Measurements from ENCODE around the gene CCDC88C.

Gene CCDC88C

DNA sequence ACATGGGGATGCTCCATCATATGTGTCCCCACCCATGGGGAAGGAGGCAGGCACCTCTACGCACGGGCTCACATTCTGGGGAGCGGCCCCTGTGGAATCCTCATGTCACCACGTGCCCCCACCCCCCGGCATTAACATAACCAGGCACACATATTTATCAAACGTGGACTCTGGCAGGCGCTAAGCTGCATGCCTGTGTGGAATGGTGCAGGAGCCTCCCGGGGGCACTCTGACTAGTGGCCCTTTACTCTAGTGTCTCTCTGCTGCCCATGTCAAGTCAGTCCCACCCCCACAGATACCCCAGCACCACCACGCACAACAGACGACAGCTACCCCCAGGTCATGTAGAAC, 66.1 kb downstream of the CCDC88C start:
- TF ChIP-seq GATA1 (IDR thresholded peaks at IDR 0.05; ENCODE audit: low read depth, low read length) (no peak), POLR2A (IDR thresholded peaks at IDR 0.05; ENCODE audit: low read length) (no peak)
- no peak for DNase-seq

DNA sequence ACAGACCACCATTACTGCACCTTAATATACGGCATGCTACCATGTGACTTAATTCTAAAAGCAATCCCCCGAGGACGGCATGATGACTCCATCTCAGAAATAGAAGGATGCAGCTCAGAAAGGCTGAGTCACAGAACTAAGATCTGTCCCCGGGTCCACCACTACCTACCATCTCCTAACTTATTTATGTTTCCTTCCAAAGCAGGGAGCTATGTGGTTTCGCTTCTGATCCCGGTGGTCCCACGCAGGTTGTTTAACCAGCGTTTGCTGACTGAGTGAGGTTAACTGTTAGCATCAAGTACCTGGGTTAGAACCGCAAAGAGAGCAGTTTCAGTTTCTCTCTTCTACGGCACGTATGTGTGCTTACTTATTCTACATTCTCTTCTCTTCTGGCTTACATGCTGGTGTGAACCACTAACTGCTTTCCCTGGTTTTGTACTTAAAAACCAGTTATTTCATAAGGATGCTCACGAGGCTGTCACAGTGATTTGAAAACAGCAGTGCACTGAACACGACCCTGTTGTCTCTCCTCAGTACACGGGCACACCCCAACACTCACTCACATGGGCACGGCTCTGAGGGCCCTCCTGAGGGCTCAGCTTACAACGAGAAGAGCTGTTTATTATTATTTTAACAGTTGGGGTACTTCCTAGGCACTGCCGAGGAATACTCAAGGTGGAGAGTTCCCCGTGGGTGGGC, 66.7 kb downstream of the CCDC88C start:
- TF ChIP-seq GATA1 (IDR thresholded peaks at IDR 0.05; ENCODE audit: low read depth, low read length) (no peak), POLR2A (IDR thresholded peaks at IDR 0.05; ENCODE audit: low read length) (no peak)

DNA sequence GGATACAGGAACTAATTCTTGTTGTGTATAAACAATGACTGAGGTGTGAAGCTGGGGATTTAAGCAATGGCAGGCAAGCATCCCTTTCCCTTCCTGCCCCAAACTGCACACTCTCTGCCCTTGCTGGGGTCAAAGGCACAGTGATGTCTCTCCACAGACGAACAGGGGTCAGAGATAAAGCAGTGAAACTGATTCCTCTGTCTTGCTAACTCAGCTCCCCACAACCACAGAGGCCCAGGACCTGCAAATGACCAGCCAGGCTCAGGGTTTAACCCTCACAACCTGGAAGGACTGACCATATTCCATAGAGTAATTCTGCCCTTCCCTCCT, 67.2 kb downstream of the CCDC88C start:
- TF ChIP-seq GATA1 (IDR thresholded peaks at IDR 0.05; ENCODE audit: low read depth, low read length) = no peak
- TF ChIP-seq POLR2A (IDR thresholded peaks at IDR 0.05; ENCODE audit: low read length) = no peak
- no peak for DNase-seq

More for the DNA sequence above, 66.7 kb downstream of the CCDC88C start:
- DNase-seq = no peak

DNA sequence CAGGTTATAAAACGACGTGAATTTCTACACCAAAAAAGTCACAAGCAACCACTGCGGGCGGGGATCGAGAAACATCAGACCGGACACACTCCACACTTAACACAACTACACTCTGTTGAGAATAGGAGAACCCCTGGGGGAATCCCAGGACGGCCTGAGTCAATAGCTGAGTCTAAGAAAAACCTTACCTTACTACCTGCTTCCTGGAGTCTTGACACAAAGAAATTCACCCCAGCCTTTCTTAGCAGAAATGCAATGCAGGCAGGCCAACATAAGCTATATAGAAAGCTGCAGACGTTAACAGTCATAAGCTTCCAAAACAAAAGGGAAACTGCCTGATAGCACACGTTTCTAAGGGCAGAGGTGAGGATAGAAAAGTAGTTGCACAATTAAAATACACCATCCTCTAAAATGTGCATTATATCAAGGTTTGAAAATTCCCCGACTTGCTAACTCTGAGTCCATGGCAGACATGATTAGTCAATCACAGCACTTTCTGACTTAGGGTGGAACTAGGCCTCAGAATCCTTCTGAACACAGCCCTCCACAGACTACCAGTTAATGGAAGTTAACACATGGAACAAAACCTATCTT, 68.0 kb downstream of the CCDC88C start:
- no peak for TF ChIP-seq POLR2A (IDR thresholded peaks at IDR 0.05; ENCODE audit: low read length)
- no peak for TF ChIP-seq GATA1 (IDR thresholded peaks at IDR 0.05; ENCODE audit: low read depth, low read length)
- no peak for DNase-seq

DNA sequence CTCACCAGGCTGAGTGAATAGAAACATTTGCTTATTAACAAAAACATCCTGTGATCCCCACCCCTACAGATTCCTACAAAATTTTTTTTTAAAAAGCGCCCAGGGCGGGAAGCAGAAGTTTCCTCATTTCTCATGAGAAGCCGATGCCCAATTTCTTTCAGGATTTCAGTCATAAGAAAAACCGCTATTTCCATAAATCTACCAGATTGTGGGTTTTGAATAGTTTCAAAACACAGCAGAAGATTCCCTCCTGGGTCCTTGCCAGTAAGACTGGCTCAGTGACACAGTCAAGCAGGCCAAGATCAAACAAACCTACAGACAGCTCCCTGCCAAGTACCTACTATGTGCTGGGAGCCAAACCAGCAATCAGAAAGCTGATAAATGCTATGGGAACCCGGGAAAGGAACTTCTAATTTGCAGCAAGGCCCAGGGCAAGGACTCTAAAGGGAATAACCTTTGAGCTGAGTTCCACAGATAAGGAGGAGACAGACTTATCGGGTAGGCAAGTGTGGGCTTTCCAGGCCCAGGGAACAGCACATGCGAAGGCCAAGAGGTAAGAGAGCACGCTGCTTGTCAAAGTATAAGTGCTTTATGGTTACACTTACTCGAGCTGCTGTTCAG, 68.7 kb downstream of the CCDC88C start:
- DNase-seq = peak; percentile 46 to 67
- TF ChIP-seq POLR2A (IDR thresholded peaks at IDR 0.05; ENCODE audit: low read length) (no peak), GATA1 (IDR thresholded peaks at IDR 0.05; ENCODE audit: low read depth, low read length) (no peak)

DNA sequence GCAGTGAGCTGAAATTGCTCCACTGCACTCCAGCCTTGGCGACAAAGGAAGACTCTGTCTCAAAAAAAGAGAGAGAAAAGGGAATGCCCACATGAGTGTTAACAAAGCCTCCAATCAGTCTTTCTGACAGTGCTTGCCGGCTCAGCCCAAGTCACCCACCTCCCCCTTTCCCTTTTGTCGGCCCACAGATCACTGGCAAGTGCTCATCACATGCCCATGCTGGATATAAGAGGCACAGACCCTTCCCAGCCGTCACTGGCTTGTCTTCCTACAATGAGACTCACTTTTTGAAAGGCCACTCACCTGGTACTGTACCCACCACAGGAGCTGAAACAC, 70.8 kb downstream of the CCDC88C start:
- no peak for DNase-seq
- TF ChIP-seq POLR2A (IDR thresholded peaks at IDR 0.05; ENCODE audit: low read length) = no peak
- TF ChIP-seq GATA1 (IDR thresholded peaks at IDR 0.05; ENCODE audit: low read depth, low read length) = no peak

DNA sequence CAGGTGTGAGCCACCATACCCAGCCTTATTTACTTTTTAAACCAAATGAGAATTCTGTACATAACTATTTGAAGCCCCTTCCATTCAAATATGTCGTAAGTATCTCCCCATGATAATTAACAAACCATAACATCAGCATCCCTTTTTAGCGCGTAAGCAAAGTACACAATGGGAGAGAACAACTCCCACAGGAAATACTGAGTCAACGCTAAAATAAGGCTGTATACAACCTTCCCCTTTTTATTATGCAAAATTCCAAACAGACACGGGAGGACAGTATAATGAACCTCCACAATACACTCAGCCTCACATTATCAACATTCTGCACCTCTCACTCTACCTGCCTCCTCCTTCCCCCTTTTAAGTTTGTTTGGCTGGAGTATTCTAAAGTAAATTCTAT, 73.5 kb downstream of the CCDC88C start:
- no peak for TF ChIP-seq POLR2A (IDR thresholded peaks at IDR 0.05; ENCODE audit: low read length)
- TF ChIP-seq GATA1 (IDR thresholded peaks at IDR 0.05; ENCODE audit: low read depth, low read length) = no peak
- DNase-seq = no peak

DNA sequence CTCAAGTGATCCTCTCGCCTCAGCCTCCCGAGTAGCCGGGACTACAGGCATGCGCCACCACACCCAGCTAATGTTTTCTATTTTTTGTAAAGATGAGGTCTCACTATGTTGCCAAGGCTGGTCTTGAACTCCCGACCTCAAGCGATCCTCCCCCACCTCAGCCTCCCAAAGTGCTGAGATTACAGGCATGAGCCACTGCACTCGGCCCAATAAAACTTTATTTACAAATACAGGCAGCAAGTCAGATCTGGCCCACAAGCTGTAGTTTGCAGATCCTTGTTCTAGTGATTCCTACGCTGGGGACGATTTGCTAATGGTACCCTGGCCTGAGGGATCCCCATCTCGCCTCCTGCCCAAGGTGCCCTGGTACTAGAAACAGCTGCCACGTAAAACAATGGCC, 74.6 kb downstream of the CCDC88C start:
- no peak for DNase-seq
- TF ChIP-seq POLR2A (IDR thresholded peaks at IDR 0.05; ENCODE audit: low read length) (no peak), GATA1 (IDR thresholded peaks at IDR 0.05; ENCODE audit: low read depth, low read length) (no peak)

DNA sequence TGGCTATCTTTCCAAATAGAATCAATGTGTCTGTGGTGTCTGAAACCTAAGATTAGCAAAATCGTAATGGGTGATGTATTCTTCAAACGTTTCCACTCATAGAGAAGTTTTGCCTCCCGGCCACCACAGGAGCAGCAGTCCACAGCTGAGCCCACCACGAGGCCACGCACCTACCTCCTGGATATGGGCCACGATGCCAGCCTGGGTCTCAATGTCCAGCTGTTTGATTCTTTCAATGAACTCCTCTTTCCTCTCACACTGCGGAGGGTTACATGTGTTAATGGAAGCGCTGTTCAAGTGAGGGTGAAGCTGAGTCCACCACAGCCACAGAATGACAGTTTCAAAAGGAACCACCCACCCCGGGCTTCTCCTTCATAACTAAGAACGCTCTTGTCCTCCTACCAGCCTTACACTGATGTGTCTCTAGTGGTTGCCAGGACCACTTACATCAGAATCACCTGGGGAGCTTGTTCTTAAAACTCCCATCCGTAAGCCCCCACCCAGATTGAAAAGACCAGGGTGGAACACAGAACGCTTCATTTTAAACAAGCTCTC, 75.3 kb downstream of the CCDC88C start:
- no peak for DNase-seq
- TF ChIP-seq GATA1 (IDR thresholded peaks at IDR 0.05; ENCODE audit: low read depth, low read length) (no peak), POLR2A (IDR thresholded peaks at IDR 0.05; ENCODE audit: low read length) (no peak)

DNA sequence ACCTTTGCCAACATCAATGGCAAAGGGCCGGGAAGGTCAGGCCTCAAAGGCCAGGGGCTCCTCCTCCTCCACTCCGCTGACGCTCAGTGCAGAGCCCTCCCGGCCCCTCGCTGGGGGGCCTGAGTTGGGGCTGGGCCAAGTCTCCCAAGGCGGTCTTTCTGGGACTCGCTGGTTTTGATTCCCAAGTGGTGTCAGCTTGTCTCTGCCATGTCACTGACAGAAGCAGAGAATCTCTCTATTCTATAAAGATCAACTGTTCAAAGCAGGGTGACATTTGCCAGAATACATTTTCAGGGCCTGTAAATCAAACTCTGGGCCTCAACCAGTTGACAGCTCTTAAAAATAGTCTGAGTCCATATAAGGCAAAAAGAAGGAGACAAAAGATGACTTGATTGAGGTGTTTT, 75.9 kb downstream of the CCDC88C start:
- no peak for DNase-seq
- TF ChIP-seq POLR2A (IDR thresholded peaks at IDR 0.05; ENCODE audit: low read length) (no peak), GATA1 (IDR thresholded peaks at IDR 0.05; ENCODE audit: low read depth, low read length) (no peak)

DNA sequence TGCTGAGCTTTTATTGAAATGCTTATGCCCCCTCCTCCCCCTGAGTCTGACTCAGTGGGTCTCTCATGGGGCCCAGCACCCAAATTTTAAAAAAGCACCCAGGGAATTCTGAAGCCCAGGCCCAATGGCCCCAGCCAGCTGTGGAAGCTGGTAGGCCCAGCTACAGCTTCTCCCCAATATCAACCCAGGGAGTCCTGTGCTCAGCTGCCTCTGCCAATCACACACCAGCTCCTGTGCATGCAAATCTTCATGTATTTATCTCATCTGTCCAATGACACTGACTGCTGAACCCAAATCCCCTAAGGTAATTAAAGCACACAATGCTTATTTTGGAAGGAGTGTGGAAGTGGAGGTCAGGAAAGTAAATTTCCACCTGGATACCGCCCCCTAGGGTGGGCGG, 76.3 kb downstream of the CCDC88C start:
- DNase-seq = no peak
- no peak for TF ChIP-seq POLR2A (IDR thresholded peaks at IDR 0.05; ENCODE audit: low read length)
- TF ChIP-seq GATA1 (IDR thresholded peaks at IDR 0.05; ENCODE audit: low read depth, low read length) = no peak

DNA sequence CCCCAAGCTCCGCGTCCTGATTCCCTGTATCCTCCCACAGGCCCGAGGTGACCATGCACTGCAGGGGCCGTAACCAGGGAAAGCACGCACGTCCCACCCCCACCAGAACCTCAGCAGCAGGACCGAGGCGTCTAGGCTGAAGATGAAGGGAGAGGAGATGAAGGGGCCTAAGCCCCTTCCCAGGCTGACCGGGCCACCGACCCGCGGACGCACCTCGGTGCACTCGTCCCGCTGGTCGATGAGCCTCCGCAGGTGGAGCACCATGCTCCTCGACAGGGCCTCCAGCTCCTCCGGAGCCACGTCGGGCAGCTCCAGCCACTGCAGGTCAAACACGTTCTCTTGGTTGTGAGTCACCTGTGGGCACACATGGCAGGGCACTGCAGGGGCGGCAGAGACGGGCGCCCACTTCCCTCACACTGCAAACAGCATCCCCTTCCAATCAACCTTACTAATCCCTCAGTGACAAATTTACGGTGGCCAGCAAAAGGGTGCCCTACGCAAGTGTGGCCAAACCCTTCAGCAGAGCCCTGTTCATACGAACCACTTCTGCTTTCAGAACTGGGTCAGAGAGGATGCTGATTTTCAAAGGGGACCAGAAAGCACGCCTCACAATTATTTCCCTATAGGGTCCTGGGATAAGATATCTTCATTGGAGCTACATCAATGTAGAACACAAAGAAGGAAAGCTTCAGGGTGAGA, 77.8 kb downstream of the CCDC88C start:
- no peak for TF ChIP-seq GATA1 (IDR thresholded peaks at IDR 0.05; ENCODE audit: low read depth, low read length)
- TF ChIP-seq POLR2A (IDR thresholded peaks at IDR 0.05; ENCODE audit: low read length) = no peak
- no peak for DNase-seq

DNA sequence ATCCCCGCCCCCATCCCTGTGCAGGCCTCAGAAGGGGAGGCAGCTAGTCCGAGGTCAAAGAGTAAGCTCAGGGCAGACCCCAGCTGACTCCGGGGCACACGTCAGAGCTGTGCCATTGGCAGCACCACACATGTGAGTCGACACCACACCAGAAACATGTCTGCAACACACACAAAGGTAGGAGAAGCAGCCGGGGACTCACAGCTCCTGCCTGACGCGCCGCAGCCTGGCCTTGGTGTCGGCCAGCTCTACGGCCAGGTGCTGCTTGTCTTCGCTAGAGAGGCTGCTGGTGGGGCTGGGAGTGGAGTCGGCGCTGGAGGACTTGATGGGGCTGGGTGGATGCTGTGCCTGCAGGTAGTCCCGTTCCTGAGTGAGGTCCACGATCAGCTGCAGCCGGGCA, 78.5 kb downstream of the CCDC88C start:
- no peak for DNase-seq
- TF ChIP-seq POLR2A (IDR thresholded peaks at IDR 0.05; ENCODE audit: low read length) (no peak), GATA1 (IDR thresholded peaks at IDR 0.05; ENCODE audit: low read depth, low read length) (no peak)

DNA sequence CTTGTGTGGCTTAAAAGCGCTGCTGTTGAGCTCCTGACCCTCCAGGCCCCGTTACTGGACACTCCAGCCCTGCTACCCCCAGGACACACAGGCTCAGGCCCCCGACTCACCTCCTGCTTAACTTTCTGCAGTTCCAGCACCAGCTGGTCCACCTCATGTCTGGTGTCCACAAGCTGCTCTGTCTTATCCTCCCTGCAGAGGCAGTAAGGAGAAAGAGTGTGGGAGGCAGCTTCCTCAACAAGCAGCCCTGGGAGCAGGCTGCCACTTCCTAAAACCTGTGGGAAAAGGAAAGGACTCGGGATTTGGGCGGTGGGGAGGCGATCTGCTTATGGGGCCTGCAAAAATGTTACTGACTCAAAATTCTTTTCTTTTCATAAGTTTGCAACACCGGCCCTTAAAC, 79.2 kb downstream of the CCDC88C start:
- TF ChIP-seq GATA1 (IDR thresholded peaks at IDR 0.05; ENCODE audit: low read depth, low read length) = no peak
- no peak for TF ChIP-seq POLR2A (IDR thresholded peaks at IDR 0.05; ENCODE audit: low read length)
- DNase-seq = no peak
